Naive B cell (primary cell): ENCODE data around the gene FOXA1. TPM values are rescaled to one million over a fixed set of nuclear protein-coding genes. Genes with fewer than 3 reads are reported as not detected.

Experiments
- ATAC-seq, 2 donors: fragments of 150-1000 bp; cut with Tn5 transposase; 2 replicates each; pipeline ENCODE4 v1.10.0; 2021; ENCODE audit warnings: low read depth in 2 of 2, mild to moderate bottlenecking in 2 of 2, moderate library complexity in 2 of 2
- DNase-seq: peaks from one replicate; pipeline ENCODE4 v3.0.0; 2022
- H3K27ac Mint-ChIP-seq, 6 donors: one replicate each; pipeline ENCODE4 v1.8.0; 2020 to 2022; ENCODE audit warnings: mild to moderate bottlenecking in 6 of 6, mixed read lengths in 6 of 6, moderate library complexity in 5 of 6, inconsistent platforms in 2 of 6
- H3K27me3 Mint-ChIP-seq, 3 donors: one replicate each; pipeline ENCODE4 v1.8.0; 2021 to 2022; ENCODE audit warnings: mixed read lengths in 3 of 3, mild to moderate bottlenecking in 1 of 3
- H3K36me3 Mint-ChIP-seq, 2 donors: one replicate each; pipeline ENCODE4 v1.8.0; 2020 to 2022; ENCODE audit warnings: mixed read lengths in 2 of 2, inconsistent platforms in 1 of 2, mild to moderate bottlenecking in 1 of 2
- H3K4me1 Mint-ChIP-seq, 3 donors: one replicate each; pipeline ENCODE4 v1.8.0; 2020 to 2022; ENCODE audit warnings: mixed read lengths in 3 of 3, inconsistent platforms in 1 of 3, mild to moderate bottlenecking in 1 of 3, moderate library complexity in 1 of 3
- H3K4me3 Mint-ChIP-seq, 8 donors: one replicate each; pipeline ENCODE4 v1.8.0; 2020 to 2022; ENCODE audit warnings: mild to moderate bottlenecking in 8 of 8, mixed read lengths in 8 of 8, moderate library complexity in 8 of 8, inconsistent platforms in 2 of 8
- H3K9me3 Mint-ChIP-seq, 7 donors: one replicate each; pipeline ENCODE4 v1.8.0; 2020 to 2022; ENCODE audit warnings: mixed read lengths in 7 of 7, mild to moderate bottlenecking in 5 of 7, inconsistent platforms in 2 of 7, moderate library complexity in 1 of 7
- polyA plus RNA-seq, 6 donors: library from polyadenylated mRNA; unstranded; fragments of 300-500 nt; fragmentation: Illumina TruSeq; gene quantifications; one replicate each; pipeline ENCODE4 v1.2.3, GENCODE V29; 2021; ENCODE audit warnings: low read depth in 6 of 6

The FOXA1 gene
- polyA plus RNA-seq, 6 donors from 2014 or later: not detected

- DNase-seq: no peak
- no peaks in the 10 kb centered on the region for H3K4me1 Mint-ChIP-seq
- no peak overlapping the region for H3K4me3 Mint-ChIP-seq
- peaks cover 2 to 19% (median 16%) of the 10 kb centered on the region in 3 donors for H3K27me3 Mint-ChIP-seq
- H3K36me3 Mint-ChIP-seq: peaks cover 14 to 19% of the 10 kb centered on the region in 2 donors
- H3K27ac Mint-ChIP-seq: no peak overlapping the region
- H3K9me3 Mint-ChIP-seq: peaks cover 13 to 60% (median 28%) of the 10 kb centered on the region in 7 donors
- ATAC-seq: no peak
These were observed 22.9 kb upstream of the FOXA1 start for GRCh38 chr14:37617864-37618365.

GRCh38 chr14:37616853-37617252 lies 21.8 kb upstream of the FOXA1 start:
- ATAC-seq: no peak
- H3K27me3 Mint-ChIP-seq: peaks cover 0 to 17% (median 16%) of the 10 kb centered on the region in 3 donors
- H3K9me3 Mint-ChIP-seq: peaks cover 13 to 71% (median 33%) of the 10 kb centered on the region in 7 donors
- no peaks in the 10 kb centered on the region for H3K4me1 Mint-ChIP-seq
- peaks cover 14 to 22% of the 10 kb centered on the region in 2 donors for H3K36me3 Mint-ChIP-seq
- no peak overlapping the region for H3K4me3 Mint-ChIP-seq
- DNase-seq: no peak
- no peak overlapping the region for H3K27ac Mint-ChIP-seq

- ATAC-seq (no peak), DNase-seq (no peak)
- H3K9me3 Mint-ChIP-seq: peaks cover 11 to 76% (median 38%) of the 10 kb centered on the region in 7 donors
- peaks cover 20 to 22% of the 10 kb centered on the region in 2 donors for H3K36me3 Mint-ChIP-seq
- H3K27ac Mint-ChIP-seq: no peak overlapping the region
- peaks cover 4 to 22% (median 19%) of the 10 kb centered on the region in 3 donors for H3K27me3 Mint-ChIP-seq
- no peaks in the 10 kb centered on the region for H3K4me1 Mint-ChIP-seq
- H3K4me3 Mint-ChIP-seq: no peak overlapping the region
These were observed 20.7 kb upstream of the FOXA1 start for GRCh38 chr14:37615582-37616289.

DNA sequence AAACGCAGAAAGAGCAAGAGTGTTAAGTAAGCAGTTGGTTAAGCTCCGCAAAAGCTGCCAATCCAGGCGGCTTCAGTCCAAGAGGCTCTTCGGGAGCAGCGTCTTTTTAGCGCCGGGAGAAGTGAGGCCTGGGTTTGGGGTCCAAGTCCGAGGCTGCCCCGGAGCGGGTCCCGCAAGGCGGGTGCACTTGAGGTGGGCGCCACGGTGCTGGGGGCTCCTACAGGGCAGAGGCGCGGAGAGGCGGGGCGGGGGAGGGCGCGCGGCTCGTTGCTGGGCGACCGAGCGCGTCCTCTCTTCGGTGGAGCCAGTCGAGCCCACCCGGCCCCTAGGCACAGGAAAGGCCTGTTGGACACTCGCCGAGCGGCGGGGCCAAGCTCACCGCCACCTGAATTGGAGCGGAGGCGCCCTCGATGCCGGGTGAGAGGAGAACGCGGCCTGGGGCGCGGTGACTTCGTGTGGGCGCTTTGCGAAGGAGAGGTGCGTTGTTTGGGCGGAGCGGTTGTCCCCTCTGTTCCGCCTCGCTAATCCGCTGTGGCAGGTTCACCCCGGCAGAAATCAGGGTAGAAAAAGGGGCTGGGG lies 16.0 kb upstream of the FOXA1 start:
- H3K4me3 Mint-ChIP-seq: no peak overlapping the region
- ATAC-seq (no peak), DNase-seq (no peak)
- H3K36me3 Mint-ChIP-seq: peaks cover 13 to 22% of the 10 kb centered on the region in 2 donors
- peaks cover 8 to 31% (median 29%) of the 10 kb centered on the region in 3 donors for H3K27me3 Mint-ChIP-seq
- peaks cover 14 to 65% (median 29%) of the 10 kb centered on the region in 7 donors for H3K9me3 Mint-ChIP-seq
- no peaks in the 10 kb centered on the region for H3K4me1 Mint-ChIP-seq
- H3K27ac Mint-ChIP-seq: no peak overlapping the region

- peaks cover 22 to 51% (median 40%) of the 10 kb centered on the region in 3 donors for H3K27me3 Mint-ChIP-seq
- H3K4me1 Mint-ChIP-seq: no peaks in the 10 kb centered on the region
- H3K9me3 Mint-ChIP-seq: peaks cover 7 to 50% (median 13%) of the 10 kb centered on the region in 7 donors
- DNase-seq (no peak), ATAC-seq (no peak)
- H3K27ac Mint-ChIP-seq: no peak overlapping the region
- peaks cover 7 to 20% of the 10 kb centered on the region in 2 donors for H3K36me3 Mint-ChIP-seq
- H3K4me3 Mint-ChIP-seq: no peak overlapping the region
These were observed 13.6 kb upstream of the FOXA1 start for GRCh38 chr14:37608649-37609048.

GRCh38 chr14:37606678-37607077 lies 11.6 kb upstream of the FOXA1 start:
- Mint-ChIP-seq H3K36me3 (peaks cover 0 to 30% of the 10 kb centered on the region in 2 donors), H3K4me1 (no peaks in the 10 kb centered on the region), H3K9me3 (peaks cover 9 to 32% (median 12%) of the 10 kb centered on the region in 7 donors), H3K27ac (no peak overlapping the region), H3K27me3 (peaks cover 30 to 59% (median 51%) of the 10 kb centered on the region in 3 donors), H3K4me3 (no peak overlapping the region)
- DNase-seq: no peak
- ATAC-seq: no peak

DNA sequence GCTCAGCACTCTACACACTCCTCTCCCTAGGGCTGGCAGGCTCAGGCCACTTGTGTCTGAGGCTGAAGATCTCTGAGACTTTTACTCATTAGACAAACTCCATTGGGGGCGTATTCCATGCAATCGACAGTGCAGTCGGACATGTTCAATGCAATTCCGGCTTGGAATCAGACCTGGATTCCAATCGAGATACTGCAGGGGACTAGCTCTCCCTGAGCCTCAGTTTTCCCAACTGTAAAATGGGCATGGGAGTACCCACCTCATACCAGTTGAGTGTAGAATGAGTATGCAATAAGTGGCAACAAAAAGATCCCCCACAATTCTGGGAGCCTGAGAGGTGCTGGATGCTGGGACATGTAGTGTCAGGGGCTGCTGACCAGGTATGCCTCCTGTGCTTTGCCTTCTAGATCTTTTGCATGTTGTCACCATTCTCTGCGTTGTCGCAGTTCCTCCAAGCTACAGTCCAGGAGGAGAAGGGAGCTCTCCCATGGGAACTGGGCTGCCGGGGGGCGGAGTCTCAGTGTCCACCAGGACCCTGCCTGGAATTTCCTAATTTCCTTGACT lies 8.7 kb upstream of the FOXA1 start:
- Mint-ChIP-seq H3K27ac (no peak overlapping the region), H3K27me3 (peaks cover 42 to 66% (median 57%) of the 10 kb centered on the region in 3 donors), H3K36me3 (peaks cover 0 to 15% of the 10 kb centered on the region in 2 donors), H3K4me1 (peaks cover 0 to 12% (median 0%) of the 10 kb centered on the region in 3 donors), H3K4me3 (no peak overlapping the region), H3K9me3 (peaks cover 3 to 20% (median 13%) of the 10 kb centered on the region in 7 donors)
- no peak for DNase-seq
- ATAC-seq: no peak

- Mint-ChIP-seq H3K4me1 (peaks cover 0 to 12% (median 0%) of the 10 kb centered on the region in 3 donors), H3K27ac (no peak overlapping the region), H3K36me3 (peaks cover 0 to 15% of the 10 kb centered on the region in 2 donors), H3K27me3 (peaks cover 42 to 74% (median 58%) of the 10 kb centered on the region in 3 donors), H3K9me3 (peaks cover 3 to 22% (median 14%) of the 10 kb centered on the region in 7 donors), H3K4me3 (peak overlapping the region in 1 of 8 donors; percentile 55)
- DNase-seq (no peak), ATAC-seq (no peak)
These were observed 7.8 kb upstream of the FOXA1 start for GRCh38 chr14:37602605-37603453.

DNA sequence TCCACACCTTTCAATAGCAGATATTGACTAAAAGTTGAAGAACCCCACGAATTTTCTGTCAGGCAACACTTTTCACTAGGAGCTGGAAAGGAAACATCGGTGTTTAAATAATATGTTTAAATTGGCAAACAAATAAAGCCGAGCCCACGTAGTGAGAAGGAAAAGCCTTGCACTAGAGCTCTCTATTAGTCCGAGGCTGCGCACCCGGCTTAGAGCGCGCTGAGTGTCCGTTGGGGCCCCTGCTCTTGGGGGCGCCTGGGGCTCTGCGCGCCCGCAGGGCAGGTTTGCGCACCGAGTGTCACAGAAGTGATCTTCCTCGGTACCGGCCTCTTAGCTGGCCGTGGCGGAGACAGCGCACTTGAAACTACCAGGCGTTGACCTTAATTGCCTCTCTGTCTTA lies 6.8 kb upstream of the FOXA1 start:
- H3K4me3 Mint-ChIP-seq: no peak overlapping the region
- peaks cover 0 to 14% (median 0%) of the 10 kb centered on the region in 3 donors for H3K4me1 Mint-ChIP-seq
- H3K9me3 Mint-ChIP-seq: peaks cover 3 to 32% (median 15%) of the 10 kb centered on the region in 7 donors
- peaks cover 0 to 15% of the 10 kb centered on the region in 2 donors for H3K36me3 Mint-ChIP-seq
- H3K27ac Mint-ChIP-seq: no peak overlapping the region
- no peak for DNase-seq
- ATAC-seq: no peak
- peaks cover 47 to 83% (median 61%) of the 10 kb centered on the region in 3 donors for H3K27me3 Mint-ChIP-seq

- H3K27me3 Mint-ChIP-seq: peaks cover 53 to 84% (median 62%) of the 10 kb centered on the region in 3 donors
- ATAC-seq (no peak), DNase-seq (no peak)
- no peak overlapping the region for H3K27ac Mint-ChIP-seq
- peaks cover 4 to 22% (median 5%) of the 10 kb centered on the region in 3 donors for H3K4me1 Mint-ChIP-seq
- peak overlapping the region in 1 of 8 donors; percentile 12 for H3K4me3 Mint-ChIP-seq
- peaks cover 0 to 33% (median 15%) of the 10 kb centered on the region in 7 donors for H3K9me3 Mint-ChIP-seq
- peaks cover 6 to 15% of the 10 kb centered on the region in 2 donors for H3K36me3 Mint-ChIP-seq
These were observed 6.1 kb upstream of the FOXA1 start for GRCh38 chr14:37600880-37601741.

DNA sequence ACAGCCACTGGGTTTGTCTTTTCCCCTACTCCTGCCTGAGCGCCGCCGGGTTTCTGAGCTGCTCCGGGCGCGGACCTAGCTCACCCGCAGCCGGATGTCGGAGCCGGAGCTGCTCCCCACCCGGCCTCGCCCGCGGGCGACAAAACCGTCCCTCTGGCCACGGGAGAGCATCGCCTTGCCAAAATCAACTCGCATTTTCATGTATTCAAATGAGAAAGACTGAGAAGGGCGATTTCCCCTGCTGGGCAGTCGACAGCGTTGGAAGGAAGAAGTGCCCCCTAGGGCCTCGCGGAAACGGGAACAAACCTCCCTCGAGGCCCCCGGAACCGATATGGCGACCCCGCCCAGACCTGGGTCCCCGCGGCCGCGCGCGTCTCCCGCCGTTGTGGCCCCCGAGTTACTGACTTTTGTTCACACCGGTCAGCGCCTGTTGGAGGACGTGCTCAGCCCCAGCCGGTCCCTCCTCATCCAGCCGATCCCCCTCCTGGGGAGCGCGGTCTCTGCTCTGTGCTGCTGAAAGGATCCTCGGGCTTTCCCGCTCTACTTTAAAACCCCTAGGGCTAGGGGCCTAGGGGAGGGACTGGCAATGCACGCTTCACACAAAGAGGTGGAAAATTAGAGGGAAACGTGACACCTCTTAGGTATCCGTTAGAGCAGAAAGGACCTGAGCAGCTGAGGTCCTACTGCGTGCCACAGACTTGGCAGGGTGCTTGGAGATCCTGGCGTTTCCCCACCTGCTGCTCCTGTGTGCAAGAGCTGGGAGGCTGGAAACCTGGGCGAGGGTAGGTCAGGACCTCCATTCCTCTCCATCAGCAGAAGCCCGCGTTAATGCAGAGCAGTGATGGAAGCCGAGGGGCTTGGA lies 4.7 kb upstream of the FOXA1 start:
- Mint-ChIP-seq H3K4me3 (peak overlapping the region in 1 of 8 donors; percentile 39), H3K9me3 (peaks cover 0 to 24% (median 16%) of the 10 kb centered on the region in 7 donors), H3K4me1 (peaks cover 7 to 28% (median 11%) of the 10 kb centered on the region in 3 donors), H3K36me3 (peaks cover 6 to 15% of the 10 kb centered on the region in 2 donors), H3K27ac (no peak overlapping the region), H3K27me3 (peaks cover 45 to 80% (median 71%) of the 10 kb centered on the region in 3 donors)
- ATAC-seq: no peak
- no peak for DNase-seq
